ENCODE data around the gene MLPH. TPM values are rescaled to one million over a fixed set of nuclear protein-coding genes. Genes with fewer than 3 reads are reported as not detected.

MLPH gene
- polyA plus RNA-seq, 6 donors from 2014 or later: not detected

GRCh38 chr2:237603049-237603717 is 116.1 kb downstream of the MLPH start:
- ATAC-seq (ENCODE audit: low read depth in 2 of 2): peak; percentile 15 to 20
- Mint-ChIP-seq H3K9me3 (peaks cover 0 to 2% (median 0%) of the 10 kb centered on the region in 7 donors), H3K4me3 (peak overlapping the region; percentile 56 to 87 (median 80)), H3K27me3 (peaks cover 0 to 8% (median 3%) of the 10 kb centered on the region in 3 donors), H3K4me1 (peaks cover 20 to 35% (median 34%) of the 10 kb centered on the region in 3 donors), H3K36me3 (no peaks in the 10 kb centered on the region), H3K27ac (peak overlapping the region; percentile 97 to 99 (median 98))
- no peak for DNase-seq

- ATAC-seq (ENCODE audit: low read depth in 2 of 2) (peak; percentile 94), DNase-seq (peak; percentile 86)
- Mint-ChIP-seq H3K4me3 (peak overlapping the region; percentile 56 to 87 (median 80)), H3K27me3 (peaks cover 0 to 9% (median 8%) of the 10 kb centered on the region in 3 donors), H3K4me1 (peaks cover 20 to 31% (median 29%) of the 10 kb centered on the region in 3 donors), H3K27ac (peak overlapping the region; percentile 97 to 99 (median 98)), H3K9me3 (no peaks in the 10 kb centered on the region), H3K36me3 (no peaks in the 10 kb centered on the region)
Measured at GRCh38 chr2:237603718-237604362, 116.8 kb downstream of the MLPH start.

GRCh38 chr2:237604391-237604790 is 117.3 kb downstream of the MLPH start:
- H3K4me3 Mint-ChIP-seq: peak overlapping the region in 5 of 8 donors; percentile 77 to 84 (median 82)
- DNase-seq (no peak), ATAC-seq (ENCODE audit: low read depth in 2 of 2) (no peak)
- peaks cover 20 to 31% (median 29%) of the 10 kb centered on the region in 3 donors for H3K4me1 Mint-ChIP-seq
- H3K9me3 Mint-ChIP-seq: no peaks in the 10 kb centered on the region
- H3K36me3 Mint-ChIP-seq: no peaks in the 10 kb centered on the region
- H3K27ac Mint-ChIP-seq: peak overlapping the region; percentile 97 to 99 (median 98)
- peaks cover 0 to 11% (median 9%) of the 10 kb centered on the region in 3 donors for H3K27me3 Mint-ChIP-seq

Other genes starting within 250 kb of the MLPH start
- not detected for gene COL6A3, start 73.1 kb upstream of the MLPH start, polyA plus RNA-seq (ENCODE audit: low read depth in 6 of 6)
- gene PRLH, start 79.3 kb downstream of the MLPH start, polyA plus RNA-seq (ENCODE audit: low read depth in 6 of 6): not detected
- not detected for gene RAB17, start 103.5 kb downstream of the MLPH start, polyA plus RNA-seq (ENCODE audit: low read depth in 6 of 6)
- 10 to 100 TPM; 45.8 to 88.7 (median 68.2) TPM for gene LRRFIP1, start 140.3 kb downstream of the MLPH start, polyA plus RNA-seq (ENCODE audit: low read depth in 6 of 6)